ENCODE data around the gene DDX1. TPM values are rescaled to one million over a fixed set of nuclear protein-coding genes. Genes with fewer than 3 reads are reported as not detected.

Gene DDX1
- total RNA-seq, 2 donors from 2014 or later: 39.0 to 50.7 TPM

GRCh38 chr2:15667809-15668556, 76.3 kb downstream of the DDX1 start:
- DNase-seq (ENCODE audit: low spot score): no peak
- no peaks in the 10 kb centered on the region for H3K9me3 ChIP-seq
- no peaks in the 10 kb centered on the region for H3K27me3 ChIP-seq (replicated peaks; ENCODE audit: insufficient read depth)
- H3K36me3 ChIP-seq: no peaks in the 10 kb centered on the region
- no peak overlapping the region for H3K27ac ChIP-seq
- intact Hi-C loops (cut with DNase I): no loop called here
- WGBS: 88% methylated on average over 4 of the region's 4 CpGs
- H3K4me1 ChIP-seq (replicated peaks): no peaks in the 10 kb centered on the region
- TF ChIP-seq CTCF (IDR thresholded peaks at IDR 0.05) (no peak), POLR2A (IDR thresholded peaks at IDR 0.05) (no peak), POLR2AphosphoS5 (IDR thresholded peaks at IDR 0.05) (no peak)
- H3K4me3 ChIP-seq: no peak overlapping the region

- Histone ChIP-seq H3K4me3 (no peak overlapping the region), H3K36me3 (no peaks in the 10 kb centered on the region), H3K9me3 (no peaks in the 10 kb centered on the region), H3K27ac (no peak overlapping the region), H3K27me3 (replicated peaks; ENCODE audit: insufficient read depth) (no peaks in the 10 kb centered on the region), H3K4me1 (replicated peaks) (no peaks in the 10 kb centered on the region)
- WGBS: 61% methylated on average over 10 of the region's 10 CpGs
- intact Hi-C loops (cut with DNase I): no loop called here
- no peak for TF ChIP-seq CTCF (IDR thresholded peaks at IDR 0.05)
- TF ChIP-seq POLR2A (IDR thresholded peaks at IDR 0.05): no peak
- TF ChIP-seq POLR2AphosphoS5 (IDR thresholded peaks at IDR 0.05): no peak
- DNase-seq (ENCODE audit: low spot score): no peak
Measured at GRCh38 chr2:15668611-15669305, 77.1 kb downstream of the DDX1 start.

GRCh38 chr2:15669375-15669910, 77.8 kb downstream of the DDX1 start:
- TF ChIP-seq POLR2AphosphoS5 (IDR thresholded peaks at IDR 0.05) (no peak), POLR2A (IDR thresholded peaks at IDR 0.05) (no peak), CTCF (IDR thresholded peaks at IDR 0.05) (no peak)
- Histone ChIP-seq H3K4me3 (no peak overlapping the region), H3K27ac (no peak overlapping the region)

GRCh38 chr2:15670469-15670868, 78.8 kb downstream of the DDX1 start:
- intact Hi-C loops (cut with DNase I): no loop called here
- H3K4me1 ChIP-seq (replicated peaks): no peaks in the 10 kb centered on the region
- no peaks in the 10 kb centered on the region for H3K36me3 ChIP-seq
- no peak overlapping the region for H3K4me3 ChIP-seq
- DNase-seq (ENCODE audit: low spot score): no peak
- WGBS: 100% methylated on average over 1 of the region's 1 CpG
- H3K9me3 ChIP-seq: no peaks in the 10 kb centered on the region
- no peaks in the 10 kb centered on the region for H3K27me3 ChIP-seq (replicated peaks; ENCODE audit: insufficient read depth)
- TF ChIP-seq POLR2AphosphoS5 (IDR thresholded peaks at IDR 0.05) (no peak), POLR2A (IDR thresholded peaks at IDR 0.05) (no peak), CTCF (IDR thresholded peaks at IDR 0.05) (no peak)
- H3K27ac ChIP-seq: no peak overlapping the region

More at GRCh38 chr2:15669375-15669910, 77.8 kb downstream of the DDX1 start:
- WGBS: 91% methylated on average over 6 of the region's 6 CpGs
- Histone ChIP-seq H3K27me3 (replicated peaks; ENCODE audit: insufficient read depth) (no peaks in the 10 kb centered on the region), H3K9me3 (no peaks in the 10 kb centered on the region), H3K36me3 (no peaks in the 10 kb centered on the region), H3K4me1 (replicated peaks) (no peaks in the 10 kb centered on the region)
- no peak for DNase-seq (ENCODE audit: low spot score)
- intact Hi-C loops (cut with DNase I): no loop called here
